A549 (cell line): Measurements from ENCODE around the gene ZBTB20.

Source experiments
- MYC ChIP-seq: IDR thresholded peaks from 2 replicates; pipeline ENCODE4 v1.6.1; 2012; ENCODE audit warnings: mild to moderate bottlenecking, inconsistent platforms, low read length, improper control_type of control experiment, borderline replicate concordance
- RNF2 ChIP-seq: fragments of 200-600 bp; sonication (generic); IDR thresholded peaks from 2 replicates; pipeline ENCODE4 v1.6.1; 2016; ENCODE audit warnings: low read depth, mild to moderate bottlenecking, antibody characterized with exemption, moderate library complexity, borderline replicate concordance

DNA sequence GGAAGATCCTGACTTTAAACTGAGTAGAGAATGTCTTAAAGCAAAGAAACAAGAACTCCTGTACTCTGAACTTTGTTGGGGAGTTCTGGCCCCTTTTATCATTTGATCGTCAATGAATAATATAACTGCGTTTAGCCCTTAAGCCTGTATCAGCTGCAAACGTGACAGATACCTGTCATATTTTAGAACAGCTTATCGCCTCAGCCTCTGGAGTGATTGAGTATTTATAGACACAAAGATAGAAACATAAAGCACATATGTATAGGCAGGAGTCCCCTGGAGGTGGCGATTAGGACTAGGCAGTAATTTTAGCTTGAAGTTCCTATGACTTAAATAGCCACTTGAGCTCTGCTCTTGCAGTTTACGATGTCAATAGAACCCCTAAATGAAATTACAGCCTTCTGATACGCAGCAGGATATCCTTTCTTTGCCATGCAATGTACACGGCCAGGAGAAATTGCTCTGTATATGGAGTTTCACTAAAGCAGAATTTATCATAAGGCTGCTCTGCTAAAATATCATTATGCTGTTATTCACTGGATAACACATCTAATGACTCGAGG, 531.5 kb downstream of the ZBTB20 start:
- no peak for TF ChIP-seq MYC
- TF ChIP-seq RNF2: no peak
